ENCODE data around the gene PAK5.

Gene PAK5

DNA sequence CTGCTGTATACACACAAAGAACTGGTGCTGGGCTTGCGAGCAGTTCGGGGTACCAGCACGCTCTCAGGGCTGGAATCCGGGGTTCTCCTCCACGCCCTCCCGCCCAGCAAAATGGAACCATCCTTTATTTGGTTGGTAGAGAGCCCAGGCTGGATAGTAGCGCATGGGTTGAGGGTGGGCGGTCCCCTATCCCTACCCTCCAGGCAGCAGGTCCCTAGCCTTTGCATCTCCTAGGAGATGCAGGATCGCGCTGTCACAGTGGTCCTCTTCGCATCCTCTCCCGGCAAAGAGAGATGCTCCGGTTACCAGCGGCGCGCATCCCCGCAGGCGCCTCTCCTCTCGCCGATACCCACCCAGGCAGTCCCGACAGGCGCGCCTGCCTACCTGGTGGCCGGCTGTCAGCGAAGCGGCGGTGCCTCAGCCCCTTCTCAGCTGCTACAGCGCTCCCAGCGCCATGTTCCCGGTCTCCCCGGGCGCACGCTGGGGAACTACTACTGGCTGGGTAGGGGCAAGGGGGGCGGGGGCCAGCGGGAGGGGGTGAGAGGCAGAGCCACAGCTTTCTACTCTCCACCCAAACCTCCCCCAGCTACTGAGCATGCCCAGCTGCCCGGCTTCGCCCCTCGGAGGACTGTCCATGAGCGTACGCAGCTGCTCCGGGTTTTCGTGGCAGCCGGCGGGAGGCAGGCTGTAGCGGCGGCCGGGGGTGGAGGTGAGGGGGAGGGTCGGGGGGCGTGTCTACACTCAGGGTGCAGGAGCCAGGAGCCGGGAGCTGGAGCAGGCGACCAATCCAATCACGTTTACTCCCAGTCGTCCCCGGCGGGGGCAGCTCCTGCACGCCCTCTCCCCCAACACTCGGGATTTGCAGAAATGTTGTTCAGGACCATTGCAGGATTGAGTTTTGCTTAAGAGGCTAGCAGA lies at the start of gene PAK5:
Gene PAK5 (minus strand): TSS at position 699 of the 918 bp plus-strand sequence. CDS start 194,748 bp downstream, outside the sequence.
- peak; percentile 97 for DNase-seq (ENCODE audit: low spot score)

GRCh38 chr20:9887706-9888105 lies 48.8 kb upstream of the PAK5 start:
- no peak for DNase-seq (ENCODE audit: low spot score)

GRCh38 chr20:9886227-9886626 lies 47.4 kb upstream of the PAK5 start:
- no peak for DNase-seq (ENCODE audit: low spot score)

DNA sequence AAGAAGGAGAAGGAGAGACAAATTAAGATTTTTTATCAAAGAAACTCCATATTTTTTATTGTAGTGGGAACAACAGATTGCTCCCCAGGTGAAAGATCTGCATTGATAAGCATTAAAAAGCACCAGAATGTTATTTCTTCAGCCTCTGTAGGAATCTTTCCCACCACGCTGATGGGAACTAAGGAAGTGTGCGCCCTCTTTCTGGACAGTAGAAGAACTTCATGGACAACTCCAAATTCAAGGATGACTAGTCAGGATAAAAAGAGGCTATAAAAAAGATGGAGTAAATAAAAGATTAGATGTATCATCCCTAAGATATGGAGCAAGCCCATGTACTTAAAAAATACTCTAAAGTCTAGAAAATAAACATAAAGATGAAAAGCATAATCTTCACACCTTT lies 45.8 kb upstream of the PAK5 start:
- no peak for DNase-seq (ENCODE audit: low spot score)

GRCh38 chr20:9884061-9884460 lies 45.2 kb upstream of the PAK5 start:
- no peak for DNase-seq (ENCODE audit: low spot score)

GRCh38 chr20:9877932-9878495 lies 39.1 kb upstream of the PAK5 start:
- DNase-seq (ENCODE audit: low spot score): no peak

DNA sequence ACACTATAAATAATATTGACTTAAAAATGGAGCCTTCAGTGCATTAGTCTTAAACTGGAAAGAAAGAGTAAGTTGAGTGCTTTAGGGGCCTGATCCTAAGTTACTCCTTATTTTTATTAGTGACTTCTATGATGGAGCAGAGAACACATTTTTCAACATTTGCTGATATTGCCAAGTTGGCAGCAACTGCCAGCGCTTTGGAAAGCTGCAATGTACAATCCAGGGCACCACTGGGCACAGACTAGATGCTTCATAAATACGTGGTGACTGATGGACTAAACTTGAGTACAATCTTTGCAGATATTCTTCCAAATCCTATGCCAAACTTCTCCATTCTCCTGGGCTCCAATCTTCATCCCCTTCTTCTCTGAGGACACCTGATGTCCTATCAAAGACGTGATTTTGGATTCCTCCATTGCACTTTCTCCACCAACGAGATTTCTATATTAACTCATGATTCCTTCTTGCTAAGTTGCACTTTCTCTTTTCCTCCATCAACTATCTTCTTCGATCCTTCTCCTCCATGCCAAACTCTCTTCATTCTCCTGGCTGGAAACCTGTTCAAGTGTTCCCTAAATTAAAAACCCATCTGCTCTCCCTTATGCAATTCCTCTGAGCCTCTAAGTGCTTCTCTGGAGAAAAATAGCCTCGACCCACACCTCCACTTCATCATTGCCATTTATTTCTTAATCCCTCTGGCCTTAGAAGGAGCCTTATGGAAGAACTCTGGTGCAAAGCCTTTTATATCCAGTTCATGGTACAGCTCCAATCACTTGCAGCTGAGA lies 28.5 kb upstream of the PAK5 start:
- DNase-seq (ENCODE audit: low spot score): no peak

DNA sequence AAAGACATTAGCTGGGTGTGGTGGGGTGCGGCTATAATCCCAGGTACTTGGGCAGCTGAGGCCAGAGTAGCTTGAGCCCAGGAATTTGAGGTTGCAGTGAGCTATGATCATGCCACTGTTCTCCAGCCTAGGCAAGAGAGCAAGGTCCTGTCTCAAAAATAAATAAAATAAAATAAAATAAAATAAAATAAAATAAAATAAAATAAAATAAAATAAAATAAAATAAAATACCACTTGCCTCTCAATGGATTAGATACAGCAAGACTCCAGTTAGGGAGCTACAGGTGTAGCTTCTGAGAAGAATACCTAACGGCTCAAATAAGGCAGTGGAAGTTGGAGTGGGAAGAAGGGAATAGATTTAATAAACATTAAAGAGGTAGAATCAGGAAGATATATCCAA lies 13.7 kb upstream of the PAK5 start:
- no peak for DNase-seq (ENCODE audit: low spot score)

DNA sequence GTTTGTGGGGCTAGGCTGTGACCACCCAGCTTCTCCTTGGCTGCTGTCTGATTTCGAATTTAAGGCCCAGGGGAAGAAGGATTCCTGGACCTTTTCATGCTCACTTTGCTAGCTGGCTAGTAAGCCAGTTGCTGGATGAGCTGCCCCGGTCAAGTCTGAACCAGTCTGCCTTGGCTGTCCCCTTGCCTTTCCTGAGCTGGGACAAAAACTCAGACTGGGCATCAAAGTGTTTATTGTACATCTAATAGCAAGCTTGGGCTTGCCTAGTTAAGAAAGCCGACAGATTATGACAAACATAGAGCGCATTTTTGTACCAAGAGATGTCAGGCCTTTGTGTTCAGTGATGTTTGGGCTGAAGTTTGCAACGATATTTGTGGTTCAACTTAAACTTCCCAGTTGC lies 750 bp upstream of the PAK5 start:
- no peak for DNase-seq (ENCODE audit: low spot score)

DNA sequence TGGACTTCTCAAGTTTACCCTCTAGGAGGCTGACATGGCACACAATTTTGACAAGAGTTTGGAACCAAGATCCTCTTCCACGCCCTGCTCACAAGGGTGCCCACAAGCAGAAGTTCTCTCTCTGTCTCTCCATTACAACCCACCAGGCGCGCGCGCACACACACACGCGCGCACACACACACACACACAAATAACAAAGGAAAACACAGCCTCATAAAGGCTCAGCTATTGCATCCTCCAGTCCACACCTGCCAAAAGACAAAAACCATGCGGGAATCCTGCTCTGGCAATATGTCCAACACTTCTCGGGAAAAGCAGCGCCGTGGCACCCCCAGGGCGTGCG lies 870 bp downstream of the PAK5 start:
- no peak for DNase-seq (ENCODE audit: low spot score)

DNA sequence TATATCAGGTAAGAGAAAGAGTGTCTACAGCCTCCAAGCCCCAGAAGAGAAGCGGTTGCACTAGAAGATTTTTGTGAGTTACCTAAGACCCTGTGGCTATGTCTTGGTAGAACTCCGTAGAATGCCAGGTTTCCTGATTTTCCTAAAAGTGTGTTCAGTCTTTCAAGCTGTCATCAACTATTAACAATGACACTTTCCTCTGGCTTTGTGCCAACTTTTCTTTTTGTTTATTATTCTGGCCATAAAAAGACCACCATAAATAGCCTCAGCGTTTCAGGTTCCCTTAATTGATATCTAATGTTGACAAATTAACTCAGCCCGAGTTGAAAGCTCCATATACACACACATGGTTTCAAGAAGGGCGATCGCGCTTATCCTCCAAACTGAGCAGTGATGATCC lies 1.2 kb downstream of the PAK5 start:
- no peak for DNase-seq (ENCODE audit: low spot score)

GRCh38 chr20:9835302-9835701 lies 3.6 kb downstream of the PAK5 start:
- DNase-seq (ENCODE audit: low spot score): no peak

DNA sequence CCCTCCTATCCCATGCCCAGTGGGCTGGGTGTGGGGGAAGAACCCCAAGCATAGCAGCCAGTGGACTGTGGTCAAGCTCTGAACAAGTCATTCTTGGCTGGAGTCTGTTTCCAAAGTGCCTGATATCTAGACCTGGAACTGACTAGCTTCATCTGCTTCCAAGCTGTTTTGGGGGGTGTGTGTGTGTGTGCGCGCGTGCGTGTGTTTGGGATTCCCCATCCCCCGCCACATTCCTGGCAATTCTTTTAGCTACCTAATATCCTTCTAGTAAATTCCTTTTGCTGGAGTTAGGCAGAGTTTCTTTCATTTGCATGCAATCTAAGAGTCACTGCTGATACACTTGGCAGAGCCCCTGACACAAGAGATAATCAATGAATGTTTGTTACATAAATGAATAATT lies 7.8 kb downstream of the PAK5 start:
- no peak for DNase-seq (ENCODE audit: low spot score)

GRCh38 chr20:9829835-9830234 lies 9.0 kb downstream of the PAK5 start:
- DNase-seq (ENCODE audit: low spot score): no peak

GRCh38 chr20:9817654-9818053 lies 21.2 kb downstream of the PAK5 start:
- DNase-seq (ENCODE audit: low spot score): no peak

DNA sequence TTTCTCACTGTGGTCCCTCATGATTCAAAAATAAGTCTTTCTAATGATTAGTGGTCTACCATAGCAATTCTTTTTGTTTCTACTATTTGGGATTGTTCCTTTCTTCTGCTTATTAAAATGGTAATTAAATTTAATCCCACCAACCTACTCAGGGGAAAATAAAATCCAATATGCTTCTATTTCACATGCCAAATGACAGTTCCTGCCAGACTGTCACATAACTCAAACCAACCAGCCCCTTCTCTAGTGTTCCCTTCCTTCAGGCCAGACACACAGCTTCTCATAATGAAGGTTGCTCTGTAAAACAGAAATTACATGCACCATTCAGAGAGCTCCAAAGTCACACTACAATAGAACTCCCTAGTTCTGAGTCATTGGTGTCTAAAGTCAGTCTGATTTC lies 23.2 kb downstream of the PAK5 start:
- DNase-seq (ENCODE audit: low spot score): no peak

DNA sequence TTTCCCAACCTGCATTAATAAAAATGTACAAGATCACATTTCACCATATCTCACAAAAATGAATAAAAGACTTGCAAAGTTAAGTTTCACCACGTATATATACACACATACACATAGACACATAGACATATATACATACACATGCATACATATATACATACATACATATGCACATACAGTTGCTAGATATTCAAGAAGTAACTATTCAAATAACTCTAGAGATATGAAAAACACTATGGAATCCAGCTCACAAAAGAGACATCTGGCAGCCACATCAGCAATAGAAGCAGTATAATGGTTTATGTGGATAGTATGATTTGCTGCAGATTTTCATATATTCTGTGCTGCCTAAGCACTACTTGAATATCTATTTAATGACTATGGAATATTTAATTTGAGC lies 28.1 kb downstream of the PAK5 start:
- DNase-seq (ENCODE audit: low spot score): no peak

DNA sequence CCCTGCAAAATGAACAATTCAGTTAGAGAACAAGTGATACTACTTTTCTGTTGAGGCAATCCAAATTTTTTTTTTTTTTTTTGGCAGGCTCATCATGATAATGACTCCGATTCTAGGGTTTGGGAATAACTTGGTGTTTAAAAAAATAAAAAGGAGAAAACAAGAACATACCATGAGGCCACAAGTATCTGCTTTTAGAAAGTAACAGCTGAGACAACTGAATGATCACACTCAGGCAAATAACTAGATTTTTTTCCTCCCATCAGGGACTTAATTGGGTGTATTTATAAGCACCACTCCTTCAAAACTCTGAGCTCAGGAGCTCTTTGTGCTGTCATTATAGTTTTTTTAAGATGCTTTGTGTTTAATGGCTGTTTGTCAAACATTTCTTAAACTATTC lies 29.6 kb downstream of the PAK5 start:
- DNase-seq (ENCODE audit: low spot score): no peak

- no peak for DNase-seq (ENCODE audit: low spot score)
Observed at GRCh38 chr20:9808166-9808565, 30.7 kb downstream of the PAK5 start.

DNA sequence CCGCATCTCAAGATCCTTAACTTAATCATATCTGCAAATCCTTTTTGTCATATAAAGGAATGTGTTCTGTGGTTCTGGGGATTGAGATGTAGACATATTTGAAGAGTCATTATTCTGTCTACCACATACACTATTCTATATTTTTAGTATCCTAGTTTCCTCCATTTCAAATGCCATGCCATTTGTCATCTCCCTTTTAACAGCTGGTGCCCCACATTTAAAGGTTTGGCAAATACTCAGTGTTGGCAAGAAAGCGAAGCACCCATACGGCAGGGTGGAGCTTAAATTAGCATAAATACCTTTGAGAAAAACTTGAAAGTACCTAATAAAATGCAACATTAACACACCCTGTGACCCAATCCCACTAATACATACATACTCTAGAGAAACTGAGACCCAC lies 31.7 kb downstream of the PAK5 start:
- DNase-seq (ENCODE audit: low spot score): no peak

GRCh38 chr20:9800421-9800820 lies 38.5 kb downstream of the PAK5 start:
- DNase-seq (ENCODE audit: low spot score): no peak

DNA sequence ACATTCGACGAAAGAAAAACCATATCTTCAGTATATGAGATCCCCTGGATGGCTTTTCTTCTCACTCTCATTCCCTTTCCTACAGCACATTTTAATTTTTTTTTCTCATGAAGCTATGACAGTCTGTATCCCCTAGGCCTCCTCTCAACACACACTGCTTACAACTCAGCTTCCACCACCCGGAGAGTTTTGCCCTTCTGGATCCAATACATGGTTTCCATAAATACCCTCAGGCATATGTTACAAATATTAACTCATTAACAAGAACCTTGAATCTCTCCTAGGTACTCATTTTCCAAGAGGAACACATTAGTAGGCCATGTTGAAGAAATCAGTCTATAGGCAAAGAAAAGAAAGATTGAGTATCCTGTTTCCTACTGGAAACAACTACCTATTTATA lies 44.0 kb downstream of the PAK5 start:
- DNase-seq (ENCODE audit: low spot score): no peak

DNA sequence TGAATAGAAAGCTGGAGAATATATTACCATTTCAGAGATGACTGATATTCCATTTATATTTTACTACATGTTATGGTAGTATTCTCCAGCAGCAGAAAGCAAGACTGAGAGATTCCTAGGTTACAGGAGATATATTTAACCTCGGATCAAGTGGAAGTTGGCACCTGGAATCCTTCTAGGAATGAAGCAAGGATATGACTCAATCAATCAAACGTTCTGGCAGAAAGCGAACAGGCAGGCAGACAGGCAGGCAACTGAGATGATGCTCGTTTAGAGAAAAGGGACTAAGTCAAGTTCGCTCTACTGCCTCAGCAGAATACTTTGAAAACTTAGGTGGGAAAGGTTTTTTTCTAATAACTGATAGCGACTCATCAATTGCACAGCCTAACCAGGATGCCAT lies 46.2 kb downstream of the PAK5 start:
- DNase-seq (ENCODE audit: low spot score): no peak

Measured in ecto neural progenitor cell (in vitro differentiated cells).